Measurements from ENCODE around the gene INPP5F. TPM values are rescaled to one million over a fixed set of nuclear protein-coding genes. Genes with fewer than 3 reads are reported as not detected.

INPP5F gene
- total and polyA plus RNA-seq, 10 of the 15 experiments (the other 5 are each of a cell fraction or from before 2014, with no cell fraction given), result 6.0 to 49.3 (median 34.3) TPM

GRCh38 chr10:119803264-119803663 lies 77.4 kb downstream of the INPP5F start:
- in situ Hi-C loops (cut with MboI) (no loop called here), intact Hi-C loops (cut with micrococcal nuclease; ENCODE audit: unreplicated experiment) (no loop called here)
- no peak overlapping the region for H3K9ac ChIP-seq (ENCODE audit: control insufficient read depth, insufficient read depth, low read length)
- ATAC-seq (no peak), FAIRE-seq (no peak), DNase-seq (ENCODE audit: low read depth, low spot score) (no peak)
- H4K20me1 ChIP-seq (ENCODE audit: control insufficient read depth, insufficient read depth), result no peaks in the 10 kb centered on the region
- H3K4me3 ChIP-seq, result no peak overlapping the region
- no TSS peak for BruUV-seq (replicated peaks)
- SMC1A ChIA-PET (ENCODE audit: uncharacterized antibody, unreplicated experiment), result interaction anchor here (0.7 to 3.6 kb wide), 21 partner anchors 8 to 215 kb away, joined by 3 to 14 read pairs (median 5); partner anchors contain the start of gene SEC23IP
- POLR2A ChIA-PET, result interaction anchor here (0.5 kb wide), 1 partner anchor 40 kb away, joined by 3 read pairs; no protein-coding TSS in a partner anchor
- H3K27me3 ChIP-seq (replicated peaks in 1 of 2; ENCODE audit: control insufficient read depth in 2 of 2, insufficient read depth in 2 of 2, low read length in 1 of 2), result no peaks in the 10 kb centered on the region
- H3K79me2 ChIP-seq (ENCODE audit: control insufficient read depth, insufficient read depth, low read length), result no peaks in the 10 kb centered on the region
- H3K27ac ChIP-seq (ENCODE audit: control insufficient read depth, insufficient read depth), result no peak overlapping the region
- WGBS (ENCODE audit: insufficient coverage, insufficient replicate concordance, low lambda C conversion rate, missing lambda C conversion rate), result 31% methylated on average over 1 of the region's 1 CpG
- H3K9me3 ChIP-seq (replicated peaks; ENCODE audit: control insufficient read depth, insufficient read depth, low read length), result no peaks in the 10 kb centered on the region
- H2AFZ ChIP-seq (ENCODE audit: control insufficient read depth, low read depth, low read length), result no peak overlapping the region
- RAD21 ChIA-PET (ENCODE audit: unreplicated experiment), result interaction anchor here (0.5 to 1.9 kb wide), 8 partner anchors 8 to 360 kb away, joined by 3 to 10 read pairs (median 4); no protein-coding TSS in a partner anchor
- CTCF ChIA-PET, result interaction anchor here (0.6 to 3.1 kb wide), 11 partner anchors 10 to 382 kb away, joined by 3 to 13 read pairs (median 4); no protein-coding TSS in a partner anchor
- peaks cover 8% of the 10 kb centered on the region; the same call in 1 of the 2 replicates for H3K4me1 ChIP-seq (ENCODE audit: control insufficient read depth, insufficient read depth, low read length)
- no peak overlapping the region for H3K4me2 ChIP-seq (ENCODE audit: control insufficient read depth, insufficient read depth)
- no peaks in the 10 kb centered on the region; a peak in 2 of 4 replicates for H3K36me3 ChIP-seq (ENCODE audit: control insufficient read depth in 2 of 2, insufficient read depth in 2 of 2, low read length in 1 of 2)
- TF ChIP-seq BMI1 (IDR thresholded peaks at IDR 0.05; ENCODE audit: borderline replicate concordance), result no peak
- TF ChIP-seq ZZZ3 (IDR thresholded peaks at IDR 0.05; ENCODE audit: control insufficient read depth, insufficient read length, low read depth), result no peak
- TF ChIP-seq E2F4 (IDR thresholded peaks at IDR 0.05; ENCODE audit: low read depth, low read length), result no peak
- no peak for TF ChIP-seq MLLT1 (IDR thresholded peaks at IDR 0.05)
- no peak for TF ChIP-seq DPF2 (IDR thresholded peaks at IDR 0.05)
- no peak for TF ChIP-seq CTCF (IDR thresholded peaks at IDR 0.05 in 2 of 3, conservative IDR thresholded peaks at IDR 0.05 in 1 of 3; ENCODE audit: control insufficient read depth in 2 of 3, extremely low read depth in 1 of 3, insufficient read depth in 1 of 3, low read depth in 3 of 3, low read length in 3 of 3)
- no peak for TF ChIP-seq TCF3 (IDR thresholded peaks at IDR 0.05; ENCODE audit: borderline replicate concordance, insufficient read depth, low read depth, low read length)
- no peak for TF ChIP-seq CUX1 (IDR thresholded peaks at IDR 0.05; ENCODE audit: insufficient replicate concordance, low read depth, low read length)
- no peak for TF ChIP-seq BCL11A (IDR thresholded peaks at IDR 0.05; ENCODE audit: low read depth, low read length)
- no peak for TF ChIP-seq MAX (IDR thresholded peaks at IDR 0.05; ENCODE audit: low read depth, low read length)
- TF ChIP-seq NBN (IDR thresholded peaks at IDR 0.05), result no peak
- TF ChIP-seq ZNF217 (IDR thresholded peaks at IDR 0.05), result no peak
- TF ChIP-seq PKNOX1 (IDR thresholded peaks at IDR 0.05), result no peak
